H1 (cell line): ENCODE measurements around the gene HLA-DQA2. TPM values are rescaled to one million over a fixed set of nuclear protein-coding genes. Genes with fewer than 3 reads are reported as not detected.

Source experiments
- CTCF ChIA-PET: fragments of 300-600 bp; sonication (Branson Sonifier 250); formaldehyde crosslinking; loops from one replicate; lab custom pipeline; 2021; ENCODE audit not compliant: partially characterized antibody; lab: Charles Lee
- POLR2A ChIA-PET: fragments of 300-600 bp; sonication (Branson Sonifier 250); formaldehyde crosslinking; loops from one replicate; lab custom pipeline; 2021; ENCODE audit warnings: inconsistent platforms; ENCODE audit not compliant: partially characterized antibody; lab: Charles Lee
- DNase-seq, 2 experiments: peaks; one replicate each; pipeline versions ENCODE4 v3.0.0 to v3.0.0-alpha.2; 2010 to 2022; ENCODE audit warnings: low spot score in 2 of 2, low read depth in 1 of 2, mixed read lengths in 1 of 2
- FAIRE-seq: peaks from 2 replicates; lab custom pipeline; 2011; peaks lifted over from hg19 to GRCh38; lab: Jason Lieb, UNC
- H2AFZ ChIP-seq: 2 replicates; pipeline ENCODE4 v1.8.1; 2012; ENCODE audit warnings: low read length, inconsistent platforms
- H2AK5ac ChIP-seq: 2 replicates; pipeline ENCODE4 v1.6.1; 2013; ENCODE audit warnings: low read depth, low read length
- H2BK120ac ChIP-seq: replicated peaks from 2 replicates; pipeline ENCODE3; 2013; ENCODE audit warnings: low read depth, low read length, inconsistent platforms
- H2BK12ac ChIP-seq: 2 replicates; pipeline ENCODE4 v1.6.1; 2013; ENCODE audit warnings: low read depth, low read length
- H2BK15ac ChIP-seq: 2 replicates; pipeline ENCODE4 v1.6.1; 2013; ENCODE audit warnings: low read length
- H2BK20ac ChIP-seq: 2 replicates; pipeline ENCODE4 v1.6.1; 2013; ENCODE audit warnings: low read length
- H2BK5ac ChIP-seq: 2 replicates; pipeline ENCODE4 v1.6.1; 2013; ENCODE audit warnings: low read depth, low read length
- H3K14ac ChIP-seq: 2 replicates; pipeline ENCODE4 v1.6.1; 2013; ENCODE audit warnings: inconsistent platforms; ENCODE audit not compliant: insufficient read length
- H3K18ac ChIP-seq: 2 replicates; pipeline ENCODE4 v1.6.1; 2013; ENCODE audit warnings: low read length; ENCODE audit errors: extremely low read depth
- H3K23ac ChIP-seq: 2 replicates; pipeline ENCODE4 v1.6.1; 2013; ENCODE audit warnings: inconsistent platforms; ENCODE audit not compliant: insufficient read length
- H3K23me2 ChIP-seq: 2 replicates; pipeline ENCODE4 v1.6.1; 2013; ENCODE audit warnings: low read depth, low read length
- H3K27ac ChIP-seq: 2 replicates; pipeline ENCODE4 v1.6.1; 2011; ENCODE audit warnings: low read depth, low read length, inconsistent platforms
- H3K27me3 ChIP-seq, 4 experiments: replicated peaks in 1 of 4; 1 replicate in 1 of 4; 2 replicates in 3 of 4; pipeline versions ENCODE4 v1.6.1 to v1.8.1; 2011 to 2013; ENCODE audit warnings: low read length in 3 of 4, mild to moderate bottlenecking in 3 of 4, inconsistent platforms in 2 of 4, mixed read lengths in 2 of 4, moderate library complexity in 1 of 4; ENCODE audit not compliant: control insufficient read depth in 3 of 4, insufficient read depth in 3 of 4; ENCODE audit errors: extremely low read depth in 1 of 4
- H3K36me3 ChIP-seq, 4 experiments: 2 replicates each; pipeline versions ENCODE4 v1.6.1 to v1.8.1; 2011 to 2013; ENCODE audit warnings: mild to moderate bottlenecking in 4 of 4, low read length in 3 of 4, moderate library complexity in 2 of 4, control low read depth in 1 of 4, inconsistent platforms in 1 of 4; ENCODE audit not compliant: insufficient read depth in 4 of 4, control insufficient read depth in 2 of 4
- H3K4ac ChIP-seq: replicated peaks from 2 replicates; pipeline ENCODE3; 2013; ENCODE audit warnings: low read length, low read depth, mixed read lengths, inconsistent platforms; ENCODE audit not compliant: insufficient read length
- H3K4me1 ChIP-seq, 4 experiments: replicated peaks in 1 of 4; 1 replicate in 1 of 4; 2 replicates in 3 of 4; pipeline versions ENCODE4 v1.6.1 to v1.8.1; 2011 to 2013; ENCODE audit warnings: low read length in 3 of 4, inconsistent platforms in 2 of 4, mixed read lengths in 1 of 4; ENCODE audit not compliant: insufficient read depth in 4 of 4, control insufficient read depth in 3 of 4
- H3K4me2 ChIP-seq, 2 experiments: 2 replicates each; pipeline versions ENCODE4 v1.6.1 to v1.8.1; 2011 to 2013; ENCODE audit warnings: low read depth in 2 of 2, low read length in 2 of 2, control low read depth in 1 of 2, inconsistent platforms in 1 of 2, mild to moderate bottlenecking in 1 of 2; ENCODE audit not compliant: insufficient read depth in 1 of 2
- H3K4me3 ChIP-seq, 4 experiments: fragments of 200-600, 300-600 bp in 1 of 4; sonication (generic), shearing (Covaris generic), sonication (Bioruptor Twin) in 1 of 4; 2 replicates each; pipeline versions ENCODE4 v1.5.1 to v1.8.1; 2011 to 2016; ENCODE audit warnings: low read length in 4 of 4, low read depth in 3 of 4, control low read depth in 2 of 4, inconsistent platforms in 2 of 4, mild to moderate bottlenecking in 2 of 4, mixed read lengths in 1 of 4, moderate library complexity in 1 of 4; ENCODE audit not compliant: insufficient read depth in 2 of 4; ENCODE audit errors: extremely low read depth in 1 of 4
- H3K56ac ChIP-seq: replicated peaks from 2 replicates; pipeline ENCODE3; 2013; ENCODE audit warnings: low read depth, mild to moderate bottlenecking, mixed read lengths, low read length, inconsistent platforms; ENCODE audit not compliant: insufficient read length
- H3K79me1 ChIP-seq: 2 replicates; pipeline ENCODE4 v1.6.1; 2013; ENCODE audit warnings: low read depth, low read length, control low read depth
- H3K79me2 ChIP-seq, 2 experiments: 2 replicates each; pipeline versions ENCODE4 v1.6.1 to v1.8.1; 2012 to 2013; ENCODE audit warnings: low read length in 2 of 2, mild to moderate bottlenecking in 2 of 2, inconsistent platforms in 1 of 2; ENCODE audit not compliant: insufficient read depth in 2 of 2, control insufficient read depth in 1 of 2
- H3K9ac ChIP-seq, 4 experiments: replicated peaks in 1 of 4; 1 replicate in 1 of 4; 2 replicates in 3 of 4; pipeline versions ENCODE4 v1.6.1 to v1.8.1; 2011 to 2013; ENCODE audit warnings: low read depth in 3 of 4, low read length in 3 of 4, control low read depth in 2 of 4, mild to moderate bottlenecking in 2 of 4, moderate library complexity in 2 of 4, inconsistent platforms in 1 of 4; ENCODE audit errors: extremely low read depth in 1 of 4
- H3K9me3 ChIP-seq, 2 experiments: 2 replicates each; pipeline versions ENCODE4 v1.6.1 to v1.8.1; 2012 to 2013; ENCODE audit warnings: mild to moderate bottlenecking in 2 of 2, moderate library complexity in 2 of 2, control low read depth in 1 of 2, inconsistent platforms in 1 of 2, low read depth in 1 of 2, low read length in 1 of 2, mixed read lengths in 1 of 2; ENCODE audit not compliant: insufficient read depth in 2 of 2
- H4K20me1 ChIP-seq, 2 experiments: replicated peaks in 1 of 2; 2 replicates each; pipeline versions ENCODE3 to v1.8.1; 2011 to 2013; ENCODE audit warnings: inconsistent platforms in 2 of 2, low read length in 2 of 2, mild to moderate bottlenecking in 1 of 2; ENCODE audit not compliant: insufficient read depth in 2 of 2, control insufficient read depth in 1 of 2
- H4K5ac ChIP-seq: 2 replicates; pipeline ENCODE4 v1.6.1; 2013; ENCODE audit warnings: low read length, low read depth, mixed read lengths, inconsistent platforms; ENCODE audit not compliant: insufficient read length
- H4K8ac ChIP-seq: 2 replicates; pipeline ENCODE4 v1.8.0; 2013; ENCODE audit warnings: mild to moderate bottlenecking, moderate library complexity, low read length, inconsistent platforms; ENCODE audit not compliant: insufficient read depth; ENCODE audit errors: extremely low read depth
- H4K91ac ChIP-seq: replicated peaks from 2 replicates; pipeline ENCODE3; 2013; ENCODE audit warnings: low read length, mixed read lengths, inconsistent platforms; ENCODE audit not compliant: insufficient read length
- NRF1 ChIP-seq: IDR thresholded peaks from 2 replicates; pipeline ENCODE4 v1.6.1; 2011; ENCODE audit warnings: mild to moderate bottlenecking, low read depth, low read length, improper control_type of control experiment
- POU5F1 ChIP-seq: IDR thresholded peaks from 2 replicates; pipeline ENCODE4 v1.6.1; 2011; ENCODE audit warnings: low read depth, mild to moderate bottlenecking, low read length, moderate library complexity
- WGBS, 2 experiments: shearing (Covaris generic) in 1 of 2; methylation state at CpG; one replicate each; pipeline versions ENCODE4 v1.1.6 to v1.1.7; 2013 to 2015; ENCODE audit warnings: low lambda C conversion rate in 2 of 2, mixed read lengths in 2 of 2, inconsistent platforms in 1 of 2, low coverage in 1 of 2, missing lambda C conversion rate in 1 of 2; ENCODE audit not compliant: insufficient replicate concordance in 2 of 2, insufficient coverage in 1 of 2, insufficient read length in 1 of 2; ENCODE audit errors: extremely low coverage in 1 of 2, missing lambda C conversion rate in 1 of 2; 5-methylcytosine and 5-hydroxymethylcytosine counted together
- polyA plus RNA-seq, 7 experiments: library from polyadenylated mRNA; depleted of rRNA in 3 of 7; stranded (reverse) in 5 of 7; unstranded in 2 of 7; fragments of >200 nt in 5 of 7; fragments of 200-250 nt in 2 of 7; gene quantifications; 1 replicate in 5 of 7; 2 replicates in 1 of 7; 4 replicates in 1 of 7; pipeline versions ENCODE4 v1.2.1 to v1.2.3, GENCODE V29; 2011 to 2013; ENCODE audit warnings: missing spikeins in 2 of 7, mixed read lengths in 2 of 7
- total RNA-seq: library from RNA; stranded (reverse); fragmentation: NEBNext Ultra II Directional; extraction: Animal tissue kit (Norgen Biotek cat#: 25700); gene quantifications from 2 replicates; pipeline ENCODE4 v1.2.1, GENCODE V29; 2021

Gene HLA-DQA2
- total and polyA plus RNA-seq, 2 of the 8 experiments (the other 6 are each of a cell fraction or from before 2014, with no cell fraction given), result not detected

- no peak overlapping the region for H3K56ac ChIP-seq
Observed at GRCh38 chr6:32790306-32790705, 49.1 kb downstream of the HLA-DQA2 start.

More at GRCh38 chr6:32790306-32790705, 49.1 kb downstream of the HLA-DQA2 start:
- H2AK5ac ChIP-seq, result no peak overlapping the region
- no peaks in the 10 kb centered on the region for H3K23me2 ChIP-seq
- H3K4ac ChIP-seq, result no peak overlapping the region
- DNase-seq, result no peak
- H3K4me3 ChIP-seq, result no peak overlapping the region
- no peak overlapping the region for H3K14ac ChIP-seq
- H4K20me1 ChIP-seq, result no peaks in the 10 kb centered on the region
- H4K8ac ChIP-seq, result no peak overlapping the region
- ChIA-PET POLR2A (no interaction called here), CTCF (interaction anchor here (1.0 to 1.6 kb wide), 6 partner anchors 11 to 384 kb away, joined by 3 to 4 read pairs (median 3); no protein-coding TSS in a partner anchor)
- no peak overlapping the region for H2AFZ ChIP-seq
- 86% methylated on average over 2 of the region's 2 CpGs; no CpG with 5 or more reads in 1 of the 2 experiments for WGBS, 2 experiments
- H2BK12ac ChIP-seq, result no peak overlapping the region
- H2BK5ac ChIP-seq, result no peak overlapping the region
- no peak overlapping the region for H4K5ac ChIP-seq
- no peak overlapping the region for H4K91ac ChIP-seq
- no peak for FAIRE-seq
- no peak overlapping the region for H2BK120ac ChIP-seq
- no peaks in the 10 kb centered on the region for H3K27me3 ChIP-seq
- H3K27ac ChIP-seq, result no peak overlapping the region
- H2BK20ac ChIP-seq, result no peak overlapping the region
- H3K79me2 ChIP-seq, result no peaks in the 10 kb centered on the region
- TF ChIP-seq NRF1 (no peak), POU5F1 (no peak)
- H3K36me3 ChIP-seq, result no peaks in the 10 kb centered on the region
- H3K4me1 ChIP-seq, result no peaks in the 10 kb centered on the region; a peak in 2 of 7 replicates
- H3K4me2 ChIP-seq, result no peak overlapping the region
- no peak overlapping the region for H3K18ac ChIP-seq
- H3K9me3 ChIP-seq, result no peaks in the 10 kb centered on the region
- no peak overlapping the region for H3K23ac ChIP-seq
- no peak overlapping the region for H2BK15ac ChIP-seq
- no peak overlapping the region for H3K9ac ChIP-seq
- no peaks in the 10 kb centered on the region for H3K79me1 ChIP-seq
